Measurements from ENCODE around the gene ZFYVE21.

Gene ZFYVE21

DNA sequence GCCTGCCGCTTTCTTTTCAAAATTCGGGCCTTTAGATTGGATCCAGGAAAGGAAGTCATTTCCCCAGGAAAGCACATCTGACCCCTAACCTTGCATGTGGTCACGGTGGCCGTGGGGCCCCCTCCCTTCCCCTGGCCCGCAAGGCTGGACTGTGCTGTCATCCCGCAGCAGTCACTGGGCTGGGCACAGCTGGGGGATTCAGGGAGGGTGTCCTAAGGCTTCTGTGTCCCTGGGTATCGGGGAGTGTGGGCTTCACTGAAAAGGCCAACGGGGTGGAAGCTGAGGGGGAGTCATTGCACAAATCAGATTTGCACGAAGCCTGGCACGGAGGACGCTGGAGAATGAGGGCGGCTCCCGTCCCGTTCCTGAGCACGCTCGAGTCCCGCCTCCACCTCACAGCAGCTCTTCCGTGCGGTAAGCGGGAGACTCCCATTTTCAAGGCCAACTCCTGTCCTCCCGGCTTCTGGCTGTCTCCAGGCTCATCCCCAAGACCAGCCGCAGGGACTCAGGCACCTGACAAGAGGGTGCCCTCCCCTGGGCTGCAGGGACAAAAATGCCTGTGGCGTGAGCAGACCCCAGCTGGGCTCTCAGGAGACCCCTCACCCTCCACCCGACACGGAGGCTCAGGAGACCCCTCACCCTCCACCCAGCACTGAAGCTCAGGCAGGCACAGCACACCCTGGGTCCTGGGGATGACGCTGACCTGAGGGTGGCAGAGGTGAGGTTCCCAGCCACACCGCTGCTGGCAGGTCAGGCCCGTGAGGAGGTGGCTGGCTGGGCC, 9.9 kb upstream of the ZFYVE21 start:
- no peak for DNase-seq (ENCODE audit: low spot score)

DNA sequence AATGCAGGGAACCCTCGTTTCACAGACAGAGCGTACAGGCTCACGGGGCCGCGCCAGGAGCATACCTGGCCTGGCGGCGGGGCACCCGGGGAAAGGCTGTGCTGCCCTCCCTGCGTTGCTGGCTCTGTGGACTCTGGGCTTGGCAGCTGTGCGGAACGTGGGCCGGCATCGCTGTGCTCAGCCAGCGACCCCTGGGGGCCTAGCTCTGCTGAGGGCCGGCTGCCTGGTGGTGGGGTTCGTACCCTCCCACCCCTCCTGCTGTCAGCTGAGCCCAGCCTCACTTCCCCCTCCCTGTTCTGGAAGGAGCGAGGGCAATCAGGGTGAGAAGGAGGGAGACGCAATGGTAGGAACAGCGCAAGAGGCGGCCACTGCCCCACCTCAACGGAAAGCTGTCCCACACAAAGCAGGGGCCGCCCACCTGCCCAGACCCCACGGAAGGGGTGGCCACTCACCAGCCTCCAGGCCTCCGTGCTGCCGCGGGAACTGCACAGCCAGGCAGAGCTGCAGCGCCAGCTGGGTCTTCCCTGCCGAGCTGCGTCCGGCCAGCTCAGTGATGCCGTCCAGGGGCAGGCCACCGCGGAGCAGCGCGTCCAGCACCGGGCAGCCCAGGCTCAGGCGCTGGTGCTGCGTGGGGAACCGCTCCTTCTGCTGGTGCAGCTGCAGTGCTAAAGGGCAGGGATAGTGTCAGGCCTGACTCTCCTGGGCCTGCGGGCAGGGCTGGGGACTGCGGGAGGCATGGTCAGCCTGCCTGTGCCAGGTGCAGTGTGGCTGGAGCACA, 8.9 kb upstream of the ZFYVE21 start:
- no peak for DNase-seq (ENCODE audit: low spot score)

DNA sequence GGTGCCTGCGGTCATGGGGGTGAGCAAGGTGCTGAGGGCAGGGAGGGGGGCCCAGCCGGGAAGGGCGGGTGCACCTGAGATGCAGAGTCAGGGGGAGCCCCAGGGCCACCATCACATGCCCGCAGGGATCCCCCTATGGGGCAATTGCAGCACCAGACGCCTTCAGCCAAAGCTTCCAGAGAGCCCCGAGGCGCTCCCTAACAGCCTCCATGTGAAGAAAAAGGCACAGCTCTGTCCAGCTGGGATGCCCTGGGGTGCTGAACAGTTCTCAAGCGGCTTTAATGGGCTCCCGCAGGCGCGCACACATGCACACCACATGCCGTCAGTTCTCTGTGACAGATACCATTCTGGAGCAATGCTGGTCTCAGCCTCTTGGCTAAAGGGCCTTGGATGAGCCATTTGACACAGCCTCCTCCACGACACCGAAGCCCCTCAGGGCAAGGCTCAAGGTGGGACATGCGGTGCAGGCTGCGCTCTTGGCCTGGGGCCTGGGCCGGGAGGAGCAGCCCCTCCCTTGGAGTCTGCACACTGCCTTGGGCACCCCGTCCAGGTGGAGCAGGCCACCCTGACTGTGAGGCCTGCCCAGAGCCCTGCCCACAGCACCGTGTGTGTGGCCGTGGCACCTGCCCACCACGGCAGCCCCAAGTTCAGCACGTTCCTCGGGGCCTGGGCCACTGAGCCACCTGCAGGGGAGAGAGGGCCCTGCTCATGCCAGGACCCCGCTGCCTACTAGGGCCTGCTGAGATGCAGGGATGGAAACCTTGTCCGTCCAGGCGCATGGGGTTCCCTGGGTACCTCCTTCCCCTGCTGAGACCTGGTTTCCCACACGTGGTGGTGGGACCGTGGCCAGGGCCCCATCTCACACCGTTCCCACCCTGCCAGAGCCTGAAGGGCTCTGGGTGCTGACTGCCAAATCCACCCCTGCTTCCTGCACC, 8.0 kb upstream of the ZFYVE21 start:
- no peak for DNase-seq (ENCODE audit: low spot score)

DNA sequence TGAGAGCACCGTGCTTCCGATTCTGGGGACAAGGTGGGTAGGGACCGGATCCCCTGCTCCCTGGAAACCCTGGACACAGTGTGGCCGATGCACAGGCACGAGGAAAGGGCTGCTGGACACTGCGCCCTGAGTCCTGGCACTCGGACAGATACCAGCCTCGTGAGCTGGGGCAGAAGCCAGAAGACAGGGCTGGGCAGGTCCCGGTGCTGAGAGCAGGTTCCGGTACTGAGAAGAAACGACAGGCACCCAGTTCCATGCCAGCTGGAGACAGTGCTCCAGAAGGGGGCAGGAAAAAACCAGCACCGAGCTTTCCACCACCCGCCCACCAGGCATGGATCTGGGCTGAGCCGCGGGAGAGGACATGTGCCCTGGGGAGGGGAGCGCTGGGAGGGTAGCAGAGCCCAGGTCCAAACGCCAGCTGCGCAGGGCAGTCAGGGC, 6.8 kb upstream of the ZFYVE21 start:
- no peak for DNase-seq (ENCODE audit: low spot score)

DNA sequence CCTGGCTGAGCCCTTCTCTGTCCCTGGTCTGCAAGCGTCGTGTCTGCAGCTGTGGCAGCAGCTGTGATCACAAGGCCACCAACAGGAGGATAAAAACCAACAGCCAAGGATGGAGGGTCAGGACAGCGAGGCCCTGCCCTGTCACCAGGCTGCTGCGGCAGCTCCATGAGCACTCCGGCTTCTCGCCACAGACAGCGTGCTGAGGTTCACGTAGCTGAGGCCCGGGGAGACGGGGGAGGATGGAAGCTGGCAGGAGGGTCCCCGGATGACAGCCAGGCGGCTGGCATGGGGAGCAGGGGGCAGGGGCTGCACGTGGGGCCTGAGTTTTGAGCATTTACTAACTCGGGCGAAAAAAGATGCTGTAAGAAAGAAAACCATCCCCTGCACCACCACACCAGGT, 5.8 kb upstream of the ZFYVE21 start:
- no peak for DNase-seq (ENCODE audit: low spot score)

DNA sequence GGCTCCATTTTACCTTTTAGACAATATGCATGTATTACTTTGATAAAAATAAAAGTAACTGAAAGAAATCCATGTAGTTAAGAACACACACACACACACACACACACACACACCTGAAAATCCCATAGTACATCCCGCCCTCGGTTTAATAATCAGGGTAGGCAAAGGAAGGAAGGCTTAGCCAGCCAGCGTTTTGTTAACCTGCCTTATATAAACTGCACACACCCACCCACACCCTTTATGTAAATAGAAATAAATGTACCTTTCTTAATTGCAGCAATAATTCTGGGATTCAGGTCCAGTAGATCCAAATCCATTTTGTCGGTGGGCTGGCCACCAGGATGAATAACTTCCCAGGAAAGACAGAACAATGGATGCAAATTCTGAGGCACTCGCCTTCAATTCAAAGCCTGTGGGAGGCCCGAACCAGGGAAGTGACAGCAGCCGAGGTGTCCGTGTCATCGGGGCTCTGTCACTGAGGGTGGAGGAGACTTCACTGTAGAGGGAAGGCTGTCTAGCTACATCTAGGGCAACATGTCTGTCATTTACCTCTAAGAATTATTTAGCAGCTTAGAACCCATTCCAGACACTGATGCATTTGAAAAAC, 4.7 kb upstream of the ZFYVE21 start:
- no peak for DNase-seq (ENCODE audit: low spot score)

DNA sequence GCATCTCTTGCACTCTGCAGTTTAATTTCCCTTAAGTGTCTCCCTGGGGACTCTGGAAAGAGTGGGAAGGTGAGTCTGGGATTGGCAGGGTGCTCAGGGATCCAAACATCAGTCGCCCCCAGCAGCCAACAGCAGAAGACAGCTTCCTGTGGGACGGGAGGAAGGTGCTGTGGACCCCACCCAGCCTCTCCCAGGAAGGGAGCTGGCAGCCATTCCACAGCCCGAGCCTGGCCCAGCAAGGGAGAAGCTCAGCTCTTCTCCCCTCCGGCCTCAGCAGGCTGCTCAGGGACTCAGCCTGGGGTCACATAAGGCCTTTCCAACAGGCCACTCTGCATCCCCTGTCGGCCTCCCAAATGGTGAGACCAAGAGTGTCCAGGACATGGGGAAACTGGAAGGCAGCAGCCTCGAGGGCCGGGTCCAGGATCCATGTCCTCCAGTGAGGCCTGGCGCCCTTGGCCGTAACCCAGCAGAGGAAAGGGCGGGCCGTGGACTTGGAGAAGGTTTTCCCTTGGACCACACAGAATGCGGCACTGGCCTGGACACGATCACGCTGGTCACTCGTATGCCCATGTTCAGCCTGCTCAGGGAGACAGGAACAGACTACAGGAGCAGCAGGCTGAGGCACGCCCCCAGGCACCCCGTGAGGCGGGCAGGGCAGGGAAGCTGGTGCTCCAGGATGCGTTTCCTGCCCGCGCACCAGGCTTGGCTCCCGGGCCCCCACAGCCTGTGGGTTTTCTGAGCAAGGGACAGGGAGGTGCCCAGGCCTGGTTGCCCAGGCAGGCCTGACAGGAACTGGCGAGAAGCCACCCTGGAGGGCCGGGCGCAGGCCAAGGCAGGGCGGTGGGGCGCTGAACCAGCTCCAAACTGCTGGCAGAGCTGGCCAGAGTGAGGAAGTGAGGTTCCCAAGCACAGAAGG, 3.8 kb upstream of the ZFYVE21 start:
- no peak for DNase-seq (ENCODE audit: low spot score)

DNA sequence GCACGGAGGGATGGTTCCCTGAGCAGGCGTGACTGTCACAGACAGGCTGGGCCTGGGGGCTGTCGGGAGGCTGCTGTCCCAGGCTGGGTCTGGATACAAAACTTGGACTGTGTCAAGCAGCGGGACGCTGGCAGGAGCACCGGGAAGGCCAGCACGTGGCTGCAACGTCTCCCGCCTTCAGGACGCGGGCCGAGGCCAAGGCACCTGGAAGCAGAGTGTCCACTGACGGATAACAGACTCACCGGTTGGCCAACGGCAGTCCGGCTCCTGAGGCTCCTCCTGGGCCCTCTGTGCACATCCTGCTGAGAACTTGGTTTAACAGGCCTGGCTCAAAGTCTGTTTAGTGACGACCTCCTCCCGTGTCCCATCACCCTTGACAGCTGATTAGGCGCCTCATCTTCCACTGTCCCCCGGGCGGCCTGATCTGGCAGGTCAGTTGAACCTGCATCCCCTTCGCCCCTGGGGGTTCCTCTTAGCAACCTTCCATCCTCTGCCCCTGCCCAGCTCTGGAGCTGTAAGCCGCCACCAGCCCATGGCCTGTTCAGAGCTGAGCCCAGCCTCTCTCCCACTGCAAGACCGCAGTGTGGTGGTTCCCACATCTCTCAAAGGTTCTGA, 2.9 kb upstream of the ZFYVE21 start:
- no peak for DNase-seq (ENCODE audit: low spot score)

DNA sequence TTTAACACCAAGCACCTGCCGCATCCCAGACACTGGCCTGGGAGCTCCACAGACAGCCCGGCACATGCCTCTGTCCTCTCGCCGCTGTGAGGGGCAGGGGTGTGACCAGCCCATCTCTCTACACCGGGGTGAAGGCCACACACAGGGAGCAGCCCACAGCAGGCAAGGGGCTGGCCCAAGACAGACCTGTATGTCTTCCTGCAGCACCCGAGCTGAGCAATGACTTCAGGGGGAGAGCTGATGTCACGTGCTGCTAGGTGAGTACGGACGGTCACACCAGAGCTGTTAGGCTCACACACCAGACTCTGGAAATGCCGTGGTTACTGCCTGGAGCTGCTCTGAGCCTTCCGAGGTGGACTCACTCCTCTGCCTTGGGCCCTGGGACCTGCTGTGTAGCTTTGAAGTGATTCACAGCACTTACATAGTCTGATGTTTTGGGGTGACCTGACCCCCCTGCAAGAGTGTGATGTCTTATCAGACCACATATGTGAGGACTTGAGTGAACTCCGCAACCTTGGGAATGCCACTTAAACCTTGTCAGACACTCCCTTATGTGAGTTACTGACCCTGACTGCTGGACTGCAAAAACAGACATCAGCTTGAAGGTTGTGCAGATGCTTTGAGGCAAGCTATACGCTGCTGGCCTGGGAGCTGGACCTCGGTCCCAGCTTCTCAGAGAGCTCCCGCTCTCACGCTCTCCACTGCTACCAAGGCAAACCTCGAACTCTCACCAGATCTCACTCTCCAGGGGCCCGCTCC, 2.1 kb upstream of the ZFYVE21 start:
- DNase-seq (ENCODE audit: low spot score) = no peak

DNA sequence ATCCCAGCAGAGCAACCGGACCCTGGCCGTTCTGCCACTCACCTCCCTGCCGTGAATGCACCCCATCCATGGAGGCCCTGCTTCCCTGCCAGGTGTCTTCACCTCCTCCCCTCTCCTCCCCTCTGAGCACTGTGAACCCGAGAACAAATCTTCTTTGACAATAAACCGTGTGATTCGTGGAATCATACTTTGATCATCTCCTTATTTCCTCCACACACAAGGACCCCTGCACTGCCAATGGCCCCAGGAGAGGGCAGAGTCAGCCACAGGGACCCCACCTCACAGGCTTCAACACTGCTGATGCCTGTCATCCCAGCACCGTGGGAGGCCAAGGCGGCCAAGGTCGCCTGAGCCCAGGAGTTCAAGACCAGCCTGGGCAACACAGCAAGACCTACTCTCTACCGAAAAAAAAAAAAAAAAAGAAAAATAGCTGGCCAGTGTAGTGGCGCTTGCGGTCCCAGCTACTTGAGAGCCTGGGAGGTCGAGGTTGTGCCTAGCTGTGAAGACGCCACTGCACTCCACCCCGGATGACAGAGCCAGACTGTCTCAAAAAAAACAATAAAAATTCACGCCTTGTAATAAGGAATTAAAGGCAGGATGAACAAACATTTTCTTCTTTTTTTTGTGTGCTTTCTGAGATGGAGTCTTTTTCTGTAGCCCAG, 1.4 kb upstream of the ZFYVE21 start:
- DNase-seq (ENCODE audit: low spot score) = no peak

DNA sequence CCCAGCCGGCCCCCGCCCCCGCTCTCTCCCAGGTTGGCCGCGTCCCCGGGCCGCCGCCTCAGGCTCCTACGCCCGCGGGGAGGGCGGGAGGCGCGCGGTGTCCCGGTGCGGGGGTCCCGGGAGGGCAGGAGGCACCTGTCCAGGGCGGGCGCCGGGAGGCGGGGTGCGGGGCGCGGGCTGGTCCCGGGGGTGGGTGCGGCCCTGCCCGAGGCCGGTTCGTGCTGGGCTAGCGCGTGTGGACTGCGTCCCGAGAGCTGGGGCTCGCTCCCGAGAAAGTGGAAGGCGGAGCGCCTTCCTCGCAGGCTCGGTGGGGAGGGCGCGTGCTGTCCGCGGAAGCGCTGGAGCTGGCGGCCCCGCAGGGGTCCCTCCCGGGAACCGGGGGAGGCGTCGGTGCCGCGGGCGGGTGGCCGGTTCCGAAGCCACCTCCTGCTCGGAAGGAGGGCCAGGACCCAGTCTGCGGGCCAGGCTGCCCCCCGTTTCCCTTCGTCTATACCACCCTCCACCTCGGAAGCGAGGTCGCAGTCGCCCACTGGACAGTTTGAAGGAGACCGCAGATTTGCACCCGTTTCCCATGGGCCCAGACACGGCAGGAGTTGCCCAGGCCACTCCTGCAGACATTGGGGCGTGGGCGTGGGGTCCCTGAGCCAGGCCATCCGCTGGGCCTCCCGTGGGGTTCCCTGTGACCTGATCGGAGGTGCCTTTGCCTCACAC, 636 bp downstream of the ZFYVE21 start:
- peak; percentile 71 for DNase-seq (ENCODE audit: low spot score)

DNA sequence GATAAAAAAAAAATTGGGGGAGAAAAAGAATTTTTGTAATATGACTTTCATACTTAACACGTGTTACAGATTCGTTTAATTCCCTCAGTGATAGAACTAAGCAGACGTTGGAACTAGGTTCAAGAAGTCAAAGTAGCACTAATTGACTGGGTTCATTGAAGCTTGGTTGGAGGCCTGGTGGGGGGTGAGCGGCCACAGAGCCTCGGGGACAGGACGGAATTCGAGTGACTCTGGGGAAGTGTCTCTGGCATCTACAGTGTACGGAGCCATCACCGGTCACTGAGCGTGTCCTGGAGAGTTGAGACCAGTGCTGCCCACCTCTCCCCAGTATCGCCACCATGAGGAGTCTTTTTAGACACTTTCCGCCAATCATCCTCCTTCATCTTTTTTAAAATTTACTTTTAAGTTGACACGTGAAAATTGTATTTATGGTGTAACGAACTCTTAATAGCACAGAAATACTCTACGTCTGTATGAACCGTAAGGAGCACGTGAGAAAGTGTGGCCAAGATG, 1.3 kb downstream of the ZFYVE21 start:
- no peak for DNase-seq (ENCODE audit: low spot score)

DNA sequence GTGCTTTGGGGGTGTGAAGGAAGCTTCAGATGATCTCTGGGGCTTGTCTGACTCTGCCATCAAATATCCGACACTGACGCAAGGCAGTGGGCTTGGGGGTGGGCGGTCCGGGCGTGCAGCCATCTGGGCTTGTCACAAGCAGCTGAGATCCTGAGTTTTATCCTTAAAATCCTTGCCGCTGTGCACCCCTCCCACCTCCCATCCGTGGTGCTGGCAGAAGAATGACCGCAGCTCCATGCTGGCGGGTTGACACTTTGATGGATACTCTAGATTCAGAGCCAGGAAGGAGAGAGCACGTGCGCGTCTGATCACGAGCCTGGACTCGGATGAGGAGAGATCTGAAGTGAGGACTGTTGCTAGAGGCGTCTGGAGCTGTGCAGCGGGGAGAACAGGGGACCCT, 3.0 kb downstream of the ZFYVE21 start:
- DNase-seq (ENCODE audit: low spot score) = no peak

DNA sequence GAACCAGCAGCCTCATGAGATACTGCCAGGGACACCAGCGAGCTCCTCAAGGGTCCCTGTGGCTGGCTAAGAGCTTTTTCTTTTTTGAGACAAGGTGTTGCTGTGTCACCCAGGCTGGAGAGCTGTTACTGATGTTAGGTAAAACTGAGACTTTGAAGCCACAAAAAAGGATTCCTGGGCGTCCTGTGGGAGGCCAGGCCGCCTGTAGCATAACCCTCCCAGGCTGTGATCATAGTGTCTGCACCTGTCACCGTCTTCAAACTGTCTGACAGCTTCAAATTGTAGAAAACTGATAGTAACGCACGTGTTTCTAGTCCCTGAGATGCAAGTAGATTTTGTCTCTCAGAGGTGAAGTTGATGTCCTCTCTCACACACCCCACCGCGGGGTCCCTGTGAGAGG, 4.1 kb downstream of the ZFYVE21 start:
- DNase-seq (ENCODE audit: low spot score) = no peak

DNA sequence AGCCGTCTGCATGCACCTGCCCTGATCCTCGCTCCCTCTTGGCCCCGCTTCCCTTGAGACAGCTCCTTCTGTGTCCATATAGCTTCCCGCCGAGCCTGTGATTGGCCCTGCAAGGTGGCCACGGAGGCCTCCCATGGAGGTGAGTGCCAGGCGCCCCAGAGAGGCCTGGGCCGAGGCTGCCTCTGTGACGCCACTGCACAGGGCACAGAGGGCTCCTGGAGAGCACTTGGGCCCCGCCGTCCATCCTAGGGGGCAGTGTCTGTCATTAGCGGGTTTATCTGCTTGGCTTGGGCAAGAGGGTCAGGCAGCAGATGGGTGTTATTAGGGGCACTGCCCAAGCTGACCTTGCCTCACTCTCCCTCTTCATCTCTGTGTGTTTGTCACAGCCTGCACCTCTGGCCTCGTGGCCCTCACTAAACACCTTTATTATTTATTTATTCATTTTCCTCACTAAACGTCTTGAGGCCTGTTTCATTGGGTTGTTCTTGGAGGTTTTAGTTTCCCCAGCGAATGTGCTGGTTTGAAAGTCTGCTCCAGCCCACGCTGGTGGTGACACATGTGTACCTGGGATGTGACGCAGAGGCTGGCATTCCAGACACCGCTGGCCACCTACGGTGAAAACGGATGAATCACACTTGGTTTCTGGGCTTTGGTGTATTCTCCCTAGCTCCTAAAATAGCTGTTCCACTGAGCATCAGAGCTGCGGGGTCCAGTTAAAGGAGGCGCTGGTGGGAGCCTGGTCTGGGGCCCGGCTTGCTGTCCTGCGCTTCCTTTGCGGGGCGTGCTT, 5.9 kb downstream of the ZFYVE21 start:
- DNase-seq (ENCODE audit: low spot score) = no peak

DNA sequence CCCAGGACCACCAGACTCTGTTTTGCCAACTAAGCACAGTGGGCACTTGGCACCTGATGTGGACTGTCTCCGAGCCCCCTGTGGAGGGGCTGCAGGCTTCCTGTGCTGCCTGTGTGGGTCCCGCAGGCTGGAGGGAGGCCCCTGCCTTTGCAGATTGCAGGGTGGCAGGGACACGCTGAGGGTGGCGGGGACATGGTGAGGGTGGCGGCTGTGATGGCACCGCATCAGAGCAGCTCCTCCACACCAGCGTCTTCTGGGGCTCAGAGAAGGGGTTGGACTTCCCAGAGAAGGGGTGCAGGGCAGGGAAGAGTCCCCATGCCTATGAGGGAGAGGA, 8.1 kb downstream of the ZFYVE21 start:
- DNase-seq (ENCODE audit: low spot score) = no peak

DNA sequence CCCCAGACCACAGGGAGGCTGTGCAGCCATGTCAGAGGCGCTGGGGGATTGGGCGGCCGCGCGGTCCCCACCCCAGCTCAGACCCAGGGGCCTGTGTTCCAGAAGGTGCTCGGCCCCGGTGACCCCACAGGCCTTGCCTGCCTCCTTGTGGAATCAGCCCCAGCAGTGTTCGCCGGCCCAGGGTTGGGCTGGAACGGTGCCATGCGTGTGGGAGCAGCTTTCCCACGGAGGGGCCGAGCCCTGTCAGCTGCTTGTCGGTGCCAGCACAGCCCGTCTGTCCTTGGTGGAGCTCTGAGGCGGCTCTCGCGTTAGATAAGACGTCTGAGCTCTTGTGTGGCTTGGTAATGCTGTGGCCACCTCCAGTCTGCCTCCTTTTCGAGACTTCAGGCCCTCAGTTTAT, 8.5 kb downstream of the ZFYVE21 start:
- no peak for DNase-seq (ENCODE audit: low spot score)

Measured in iPS-NIHi11 (cell line).